GM12892 (cell line): Measurements from ENCODE around the gene DAZAP1.

Experiments used
- POLR2AphosphoS5 ChIP-seq: IDR thresholded peaks from 2 replicates; pipeline ENCODE4 v1.6.1; 2011; ENCODE audit warnings: low read depth, low read length, control low read depth
- TAF1 ChIP-seq: IDR thresholded peaks from 2 replicates; pipeline ENCODE4 v1.6.1; 2011; ENCODE audit warnings: low read depth, mild to moderate bottlenecking, control low read depth, low read length, borderline replicate concordance

DNA sequence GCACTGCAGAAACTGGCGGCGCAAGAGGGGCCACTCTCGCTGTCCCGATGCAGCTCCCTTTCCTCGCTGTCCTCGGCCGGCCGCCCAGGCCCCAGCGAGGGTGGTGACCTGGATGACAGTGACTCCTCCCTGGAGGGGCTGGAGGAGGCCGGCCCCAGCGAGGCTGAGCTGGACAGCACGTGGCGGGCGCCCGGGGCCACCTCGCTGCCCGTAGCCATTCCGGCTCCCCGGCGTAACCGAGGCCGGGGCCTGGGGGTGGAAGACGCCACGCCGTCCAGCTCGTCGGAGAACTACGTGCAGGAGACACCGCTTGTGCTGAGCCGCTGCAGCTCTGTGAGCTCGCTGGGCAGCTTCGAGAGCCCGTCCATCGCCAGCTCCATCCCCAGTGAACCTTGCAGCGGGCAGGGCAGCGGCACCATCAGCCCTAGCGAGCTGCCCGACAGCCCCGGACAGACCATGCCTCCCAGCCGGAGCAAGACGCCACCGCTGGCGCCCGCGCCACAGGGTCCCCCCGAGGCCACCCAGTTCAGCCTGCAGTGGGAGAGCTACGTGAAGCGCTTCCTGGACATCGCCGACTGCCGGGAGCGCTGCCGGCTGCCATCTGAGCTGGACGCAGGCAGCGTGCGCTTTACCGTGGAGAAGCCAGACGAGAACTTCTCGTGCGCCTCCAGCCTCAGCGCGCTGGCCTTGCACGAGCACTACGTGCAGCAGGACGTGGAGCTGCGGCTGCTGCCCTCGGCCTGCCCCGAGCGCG, 59.3 kb downstream of the DAZAP1 start:
- TF ChIP-seq POLR2AphosphoS5: no peak
- no peak for TF ChIP-seq TAF1
